Left renal pelvis (tissue), 4 donors: ENCODE measurements around the gene MPG. TPM values are rescaled to one million over a fixed set of nuclear protein-coding genes. Genes with fewer than 3 reads are reported as not detected.

Experiments used
- polyA plus RNA-seq, 4 donors: library from polyadenylated mRNA; unstranded; fragments of 120-200 nt; gene quantifications; one replicate each; pipeline ENCODE4 v1.2.1, GENCODE V29; 2013; ENCODE audit not compliant: insufficient read length in 4 of 4

Gene MPG
- polyA plus RNA-seq, 4 donors = 19.2 to 29.9 (median 20.8) TPM

Other genes starting within 250 kb of the MPG start
- gene POLR3K, start 24.6 kb upstream of the MPG start, polyA plus RNA-seq = 10 to 100 TPM; 10.3 to 13.0 (median 12.1) TPM
- gene SNRNP25, start 24.4 kb upstream of the MPG start, polyA plus RNA-seq = 10 to 100 TPM; 34.3 to 46.9 (median 42.6) TPM
- gene RHBDF1, start 5.6 kb upstream of the MPG start, polyA plus RNA-seq = 10 to 100 TPM; 24.9 to 42.0 (median 28.8) TPM
- gene NPRL3, start 60.4 kb downstream of the MPG start, polyA plus RNA-seq = 10 to 100 TPM; 28.3 to 36.3 (median 30.8) TPM
- gene HBZ, start 74.4 kb downstream of the MPG start, polyA plus RNA-seq = 1 to 10 TPM in 3 of 4 donors, under 1 TPM in 1; 0.74 to 9.7 (median 3.0) TPM
- 10 to 100 TPM in 1 of 4 donors, 1 to 10 TPM in 3; 1.5 to 29.2 (median 3.6) TPM for gene HBM, start 87.8 kb downstream of the MPG start, polyA plus RNA-seq
- gene HBA2, start 94.7 kb downstream of the MPG start, polyA plus RNA-seq = over 10,000 TPM in 1 of 4 donors, 1,000 to 10,000 TPM in 1, 100 to 1,000 TPM in 2; 628 to 18,307 (median 1,105) TPM
- gene HBA1, start 98.5 kb downstream of the MPG start, polyA plus RNA-seq = over 10,000 TPM in 1 of 4 donors, 100 to 1,000 TPM in 3; 453 to 13,427 (median 759) TPM
- 1 to 10 TPM in 2 of 4 donors, under 1 TPM in 1, not detected in 1; 0.85 to 4.5 (median 1.1) TPM for gene HBQ1, start 102.2 kb downstream of the MPG start, polyA plus RNA-seq
- gene LUC7L, start 151.2 kb downstream of the MPG start, polyA plus RNA-seq = 100 to 1,000 TPM in 3 of 4 donors, 10 to 100 TPM in 1; 96.7 to 167 (median 125) TPM
- 10 to 100 TPM; 42.8 to 87.7 (median 73.3) TPM for gene FAM234A, start 156.6 kb downstream of the MPG start, polyA plus RNA-seq
- 1 to 10 TPM in 3 of 4 donors, under 1 TPM in 1; 0.76 to 3.7 (median 2.4) TPM for gene RGS11, start 197.7 kb downstream of the MPG start, polyA plus RNA-seq
- 1 to 10 TPM; 1.2 to 4.6 (median 2.8) TPM for gene ARHGDIG, start 202.4 kb downstream of the MPG start, polyA plus RNA-seq
- 1 to 10 TPM in 2 of 4 donors, under 1 TPM in 2; 0.32 to 1.8 (median 0.84) TPM for gene PDIA2, start 204.9 kb downstream of the MPG start, polyA plus RNA-seq